ENCODE measurements around the gene SMG6.

Gene SMG6

DNA sequence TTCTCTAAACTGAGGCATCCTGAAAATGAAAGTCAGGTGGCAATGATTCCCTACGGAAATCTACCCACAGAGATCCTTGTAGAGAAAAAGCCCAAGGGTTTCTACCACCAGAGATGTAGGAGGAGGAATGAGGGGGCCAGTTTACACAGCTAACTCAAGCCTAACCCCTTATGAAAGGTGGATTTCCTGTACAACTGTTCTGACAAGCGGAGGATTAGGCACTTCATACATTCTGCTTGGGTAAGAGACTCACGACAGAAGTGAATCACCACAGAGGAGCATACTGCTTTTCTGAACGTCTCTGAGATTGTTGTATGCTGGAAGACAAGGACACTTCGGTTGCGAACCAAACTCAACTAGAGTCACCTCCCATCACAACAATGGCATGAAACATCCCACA is 72.7 kb downstream of the SMG6 start:
- Histone ChIP-seq H3K4me3 (ENCODE audit: low read depth, low read length) (no peak overlapping the region), H3K36me3 (ENCODE audit: control insufficient read depth in 2 of 2, insufficient read depth in 1 of 2, low read length in 2 of 2) (peaks cover 6 to 35% of the 10 kb centered on the region in 2 experiments; a peak in 2 of 3 replicates), H3K27ac (ENCODE audit: extremely low read depth, low read depth, low read length) (no peak overlapping the region), H3K4me1 (ENCODE audit: control insufficient read depth, insufficient read depth, low read length) (no peaks in the 10 kb centered on the region), H3K9me3 (ENCODE audit: control insufficient read depth, insufficient read depth, low read depth, low read length) (no peaks in the 10 kb centered on the region)
- ChIA-PET CTCF (interaction anchor here (0.6 to 3.7 kb wide), 13 partner anchors 11 to 176 kb away, joined by 3 to 19 read pairs (median 4); partner anchors contain the start of gene HIC1), POLR2A (no interaction called here)
- TF ChIP-seq ZSCAN16 (tag by site-specific recombination; IDR thresholded peaks at IDR 0.05) (no peak), ZFHX2 (tag by site-specific recombination; conservative IDR thresholded peaks at IDR 0.05) (peak; percentile 35; the same call in 1 of the 2 replicates), EGR2 (tag by site-specific recombination; IDR thresholded peaks at IDR 0.05; ENCODE audit: low read depth) (peak; percentile 61), SCRT1 (tag by site-specific recombination; IDR thresholded peaks at IDR 0.05; ENCODE audit: borderline replicate concordance) (no peak), ZFP3 (tag by site-specific recombination; IDR thresholded peaks at IDR 0.05; ENCODE audit: low read depth) (no peak), KLF1 (tag by site-specific recombination; IDR thresholded peaks at IDR 0.05) (no peak), ZNF792 (tag by site-specific recombination; IDR thresholded peaks at IDR 0.05) (no peak), ZNF473 (tag by site-specific recombination; IDR thresholded peaks at IDR 0.05) (no peak), ZNF140 (tag by site-specific recombination; IDR thresholded peaks at IDR 0.05) (no peak), ZNF16 (tag by site-specific recombination; IDR thresholded peaks at IDR 0.05; ENCODE audit: low read depth) (no peak)

DNA sequence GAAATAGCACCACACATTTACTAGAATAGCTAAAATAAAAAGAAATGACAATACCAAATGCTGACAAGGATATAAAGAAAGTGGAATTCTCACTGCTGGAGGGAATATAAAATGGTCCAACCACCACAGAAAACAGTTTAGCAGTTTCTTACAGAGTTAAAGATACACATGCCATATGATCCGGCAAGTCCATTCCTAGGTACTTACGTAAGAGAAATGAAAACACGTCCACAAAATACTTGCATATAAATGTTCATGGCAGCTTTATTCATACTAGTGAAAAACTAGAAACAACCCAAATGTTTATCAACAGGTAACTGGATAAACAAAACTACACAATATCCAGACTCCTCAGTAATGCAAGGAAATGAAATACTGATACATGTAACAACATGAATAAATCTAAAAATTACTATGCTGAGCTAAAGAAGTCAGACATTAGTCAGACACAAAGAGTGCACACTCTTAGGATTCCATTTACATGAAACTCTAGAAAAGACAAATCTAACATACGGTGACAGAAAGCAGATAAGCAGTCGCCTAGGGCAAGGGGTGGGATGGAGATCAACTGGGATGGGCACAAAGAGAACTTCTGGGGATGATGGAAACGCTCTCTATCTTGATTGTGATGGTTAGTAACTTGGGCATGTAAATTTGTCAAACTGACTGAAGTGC is 76.4 kb downstream of the SMG6 start:
- CTCF ChIA-PET: interaction anchor here (0.6 to 2.3 kb wide), 4 partner anchors 19 to 173 kb away, joined by 3 to 7 read pairs (median 4); partner anchors contain the start of gene HIC1
- Histone ChIP-seq H3K4me1 (ENCODE audit: control insufficient read depth, insufficient read depth, low read length) (peaks cover 3% of the 10 kb centered on the region; the same call in 1 of the 2 replicates), H3K9me3 (ENCODE audit: control insufficient read depth, insufficient read depth, low read depth, low read length) (no peaks in the 10 kb centered on the region), H3K4me3 (ENCODE audit: low read depth, low read length) (no peak overlapping the region), H3K27ac (ENCODE audit: extremely low read depth, low read depth, low read length) (no peak overlapping the region), H3K36me3 (ENCODE audit: control insufficient read depth in 2 of 2, insufficient read depth in 1 of 2, low read length in 2 of 2) (peaks cover 6 to 11% of the 10 kb centered on the region in 2 experiments; a peak in 2 of 3 replicates)
- no peak for TF ChIP-seq ZNF37A (tag by site-specific recombination; IDR thresholded peaks at IDR 0.05)
- no peak for TF ChIP-seq GLIS1 (tag by site-specific recombination; IDR thresholded peaks at IDR 0.05)
- TF ChIP-seq, protein P1, sequence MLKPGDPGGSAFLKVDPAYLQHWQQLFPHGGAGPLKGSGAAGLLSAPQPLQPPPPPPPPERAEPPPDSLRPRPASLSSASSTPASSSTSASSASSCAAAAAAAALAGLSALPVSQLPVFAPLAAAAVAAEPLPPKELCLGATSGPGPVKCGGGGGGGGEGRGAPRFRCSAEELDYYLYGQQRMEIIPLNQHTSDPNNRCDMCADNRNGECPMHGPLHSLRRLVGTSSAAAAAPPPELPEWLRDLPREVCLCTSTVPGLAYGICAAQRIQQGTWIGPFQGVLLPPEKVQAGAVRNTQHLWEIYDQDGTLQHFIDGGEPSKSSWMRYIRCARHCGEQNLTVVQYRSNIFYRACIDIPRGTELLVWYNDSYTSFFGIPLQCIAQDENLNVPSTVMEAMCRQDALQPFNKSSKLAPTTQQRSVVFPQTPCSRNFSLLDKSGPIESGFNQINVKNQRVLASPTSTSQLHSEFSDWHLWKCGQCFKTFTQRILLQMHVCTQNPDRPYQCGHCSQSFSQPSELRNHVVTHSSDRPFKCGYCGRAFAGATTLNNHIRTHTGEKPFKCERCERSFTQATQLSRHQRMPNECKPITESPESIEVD (tag by site-specific recombination; IDR thresholded peaks at IDR 0.05): no peak
- TF ChIP-seq, protein P2, sequence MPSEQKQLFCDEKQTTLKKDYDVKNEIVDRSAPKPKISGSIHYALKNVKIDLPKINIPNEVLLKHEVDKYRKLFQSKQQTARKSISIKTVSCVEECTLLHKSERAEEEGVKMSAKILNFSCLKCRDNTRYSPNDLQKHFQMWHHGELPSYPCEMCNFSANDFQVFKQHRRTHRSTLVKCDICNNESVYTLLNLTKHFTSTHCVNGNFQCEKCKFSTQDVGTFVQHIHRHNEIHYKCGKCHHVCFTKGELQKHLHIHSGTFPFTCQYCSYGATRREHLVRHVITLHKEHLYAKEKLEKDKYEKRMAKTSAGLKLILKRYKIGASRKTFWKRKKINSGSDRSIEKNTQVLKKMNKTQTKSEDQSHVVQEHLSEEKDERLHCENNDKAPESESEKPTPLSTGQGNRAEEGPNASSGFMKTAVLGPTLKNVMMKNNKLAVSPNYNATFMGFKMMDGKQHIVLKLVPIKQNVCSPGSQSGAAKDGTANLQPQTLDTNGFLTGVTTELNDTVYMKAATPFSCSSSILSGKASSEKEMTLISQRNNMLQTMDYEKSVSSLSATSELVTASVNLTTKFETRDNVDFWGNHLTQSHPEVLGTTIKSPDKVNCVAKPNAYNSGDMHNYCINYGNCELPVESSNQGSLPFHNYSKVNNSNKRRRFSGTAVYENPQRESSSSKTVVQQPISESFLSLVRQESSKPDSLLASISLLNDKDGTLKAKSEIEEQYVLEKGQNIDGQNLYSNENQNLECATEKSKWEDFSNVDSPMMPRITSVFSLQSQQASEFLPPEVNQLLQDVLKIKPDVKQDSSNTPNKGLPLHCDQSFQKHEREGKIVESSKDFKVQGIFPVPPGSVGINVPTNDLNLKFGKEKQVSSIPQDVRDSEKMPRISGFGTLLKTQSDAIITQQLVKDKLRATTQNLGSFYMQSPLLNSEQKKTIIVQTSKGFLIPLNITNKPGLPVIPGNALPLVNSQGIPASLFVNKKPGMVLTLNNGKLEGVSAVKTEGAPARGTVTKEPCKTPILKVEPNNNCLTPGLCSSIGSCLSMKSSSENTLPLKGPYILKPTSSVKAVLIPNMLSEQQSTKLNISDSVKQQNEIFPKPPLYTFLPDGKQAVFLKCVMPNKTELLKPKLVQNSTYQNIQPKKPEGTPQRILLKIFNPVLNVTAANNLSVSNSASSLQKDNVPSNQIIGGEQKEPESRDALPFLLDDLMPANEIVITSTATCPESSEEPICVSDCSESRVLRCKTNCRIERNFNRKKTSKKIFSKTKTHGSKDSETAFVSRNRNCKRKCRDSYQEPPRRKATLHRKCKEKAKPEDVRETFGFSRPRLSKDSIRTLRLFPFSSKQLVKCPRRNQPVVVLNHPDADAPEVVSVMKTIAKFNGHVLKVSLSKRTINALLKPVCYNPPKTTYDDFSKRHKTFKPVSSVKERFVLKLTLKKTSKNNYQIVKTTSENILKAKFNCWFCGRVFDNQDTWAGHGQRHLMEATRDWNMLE (tag by site-specific recombination; conservative IDR thresholded peaks at IDR 0.05; ENCODE audit: low read depth): no peak
- TF ChIP-seq, protein P3, sequence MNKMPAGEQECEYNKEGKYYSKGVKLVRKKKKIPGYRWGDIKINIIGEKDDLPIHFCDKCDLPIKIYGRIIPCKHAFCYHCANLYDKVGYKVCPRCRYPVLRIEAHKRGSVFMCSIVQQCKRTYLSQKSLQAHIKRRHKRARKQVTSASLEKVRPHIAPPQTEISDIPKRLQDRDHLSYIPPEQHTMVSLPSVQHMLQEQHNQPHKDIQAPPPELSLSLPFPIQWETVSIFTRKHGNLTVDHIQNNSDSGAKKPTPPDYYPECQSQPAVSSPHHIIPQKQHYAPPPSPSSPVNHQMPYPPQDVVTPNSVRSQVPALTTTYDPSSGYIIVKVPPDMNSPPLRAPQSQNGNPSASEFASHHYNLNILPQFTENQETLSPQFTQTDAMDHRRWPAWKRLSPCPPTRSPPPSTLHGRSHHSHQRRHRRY (tag by site-specific recombination; IDR thresholded peaks at IDR 0.05): no peak
- TF ChIP-seq ZNF529 (tag by site-specific recombination; IDR thresholded peaks at IDR 0.05; ENCODE audit: insufficient replicate concordance): no peak
- TF ChIP-seq ZNF248 (tag by site-specific recombination; IDR thresholded peaks at IDR 0.05): no peak
- TF ChIP-seq ZBTB21 (tag by site-specific recombination; IDR thresholded peaks at IDR 0.05): no peak
- no peak for TF ChIP-seq ZNF433 (tag by site-specific recombination; IDR thresholded peaks at IDR 0.05; ENCODE audit: low read depth)
- TF ChIP-seq ZNF561 (tag by site-specific recombination; IDR thresholded peaks at IDR 0.05; ENCODE audit: borderline replicate concordance): no peak
- TF ChIP-seq, protein P4, sequence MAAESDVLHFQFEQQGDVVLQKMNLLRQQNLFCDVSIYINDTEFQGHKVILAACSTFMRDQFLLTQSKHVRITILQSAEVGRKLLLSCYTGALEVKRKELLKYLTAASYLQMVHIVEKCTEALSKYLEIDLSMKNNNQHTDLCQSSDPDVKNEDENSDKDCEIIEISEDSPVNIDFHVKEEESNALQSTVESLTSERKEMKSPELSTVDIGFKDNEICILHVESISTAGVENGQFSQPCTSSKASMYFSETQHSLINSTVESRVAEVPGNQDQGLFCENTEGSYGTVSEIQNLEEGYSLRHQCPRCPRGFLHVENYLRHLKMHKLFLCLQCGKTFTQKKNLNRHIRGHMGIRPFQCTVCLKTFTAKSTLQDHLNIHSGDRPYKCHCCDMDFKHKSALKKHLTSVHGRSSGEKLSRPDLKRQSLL (tag by site-specific recombination; IDR thresholded peaks at IDR 0.05): no peak
- TF ChIP-seq ZNF324 (tag by site-specific recombination; IDR thresholded peaks at IDR 0.05): no peak
- POLR2A ChIA-PET: no interaction called here
